HEK293T (cell line): Measurements from ENCODE around the gene MARK2.

Source experiments
- CTCF ChIA-PET: fragments of 350-600 bp; formaldehyde crosslinking; extraction: SDS; loops from one replicate; lab custom pipeline; 2021; ENCODE audit warnings: antibody characterized with exemption, inconsistent platforms; lab: Yijun Ruan, JAX
- POLR2A ChIA-PET: fragments of 350-600 bp; formaldehyde crosslinking; extraction: SDS; loops from one replicate; lab custom pipeline; 2020; ENCODE audit warnings: antibody characterized with exemption, inconsistent platforms; lab: Yijun Ruan, JAX
- DNase-seq: peaks from one replicate; pipeline ENCODE4 v3.0.0; 2012; ENCODE audit warnings: mixed read lengths; ENCODE audit errors: extremely low spot score
- ARNT ChIP-seq: fragments of 450-650 bp; IDR thresholded peaks from 2 replicates; pipeline ENCODE4 v1.6.1; 2017; ENCODE audit warnings: mild to moderate bottlenecking
- BHLHE40 ChIP-seq: fragments of 450-650 bp; IDR thresholded peaks from 2 replicates; pipeline ENCODE4 v1.6.1; 2016; ENCODE audit warnings: mild to moderate bottlenecking, moderate library complexity, borderline replicate concordance
- CTBP1 ChIP-seq: fragments of 450-650 bp; IDR thresholded peaks from 2 replicates; pipeline ENCODE4 v1.6.1; 2016; ENCODE audit warnings: borderline replicate concordance
- ELF4 ChIP-seq: fragments of 450-650 bp; IDR thresholded peaks from 2 replicates; pipeline ENCODE4 v1.6.1; 2017; ENCODE audit warnings: antibody characterized with exemption
- FOXA1 ChIP-seq: fragments of 450-650 bp; IDR thresholded peaks from 2 replicates; pipeline ENCODE4 v1.6.1; 2016; ENCODE audit warnings: mild to moderate bottlenecking
- FOXK2 ChIP-seq: fragments of 450-650 bp; IDR thresholded peaks from 2 replicates; pipeline ENCODE4 v1.6.1; 2016; ENCODE audit warnings: mild to moderate bottlenecking
- FOXM1 ChIP-seq: fragments of 450-650 bp; IDR thresholded peaks from 2 replicates; pipeline ENCODE4 v1.6.1; 2017; ENCODE audit warnings: mild to moderate bottlenecking, borderline replicate concordance
- HDGF ChIP-seq: fragments of 450-650 bp; IDR thresholded peaks from 2 replicates; pipeline ENCODE4 v1.6.1; 2017; ENCODE audit warnings: antibody characterized with exemption, borderline replicate concordance
- L3MBTL2 ChIP-seq: fragments of 450-650 bp; conservative IDR thresholded peaks from 2 replicates; pipeline ENCODE4 v1.6.1; 2016; ENCODE audit warnings: mild to moderate bottlenecking
- LEF1 ChIP-seq: fragments of 450-650 bp; IDR thresholded peaks from 2 replicates; pipeline ENCODE4 v1.6.1; 2017; ENCODE audit warnings: mild to moderate bottlenecking, borderline replicate concordance
- NFRKB ChIP-seq: fragments of 450-650 bp; IDR thresholded peaks from 2 replicates; pipeline ENCODE4 v1.6.1; 2016; ENCODE audit warnings: mild to moderate bottlenecking, moderate library complexity
- SP1 ChIP-seq: fragments of 450-650 bp; IDR thresholded peaks from 2 replicates; pipeline ENCODE4 v1.6.1; 2017
- SUZ12 ChIP-seq: fragments of 450-650 bp; IDR thresholded peaks from 2 replicates; pipeline ENCODE4 v1.6.1; 2016; ENCODE audit warnings: mild to moderate bottlenecking
- TARDBP ChIP-seq: fragments of 450-650 bp; IDR thresholded peaks from 2 replicates; pipeline ENCODE4 v1.6.1; 2016
- ZNF384 ChIP-seq: fragments of 450-650 bp; IDR thresholded peaks from 2 replicates; pipeline ENCODE4 v1.6.1; 2016
- TF ChIP-seq, protein P1 (sequence below): fragments of 450-650 bp; IDR thresholded peaks from 2 replicates; pipeline ENCODE4 v1.6.1; 2016

The MARK2 gene

DNA sequence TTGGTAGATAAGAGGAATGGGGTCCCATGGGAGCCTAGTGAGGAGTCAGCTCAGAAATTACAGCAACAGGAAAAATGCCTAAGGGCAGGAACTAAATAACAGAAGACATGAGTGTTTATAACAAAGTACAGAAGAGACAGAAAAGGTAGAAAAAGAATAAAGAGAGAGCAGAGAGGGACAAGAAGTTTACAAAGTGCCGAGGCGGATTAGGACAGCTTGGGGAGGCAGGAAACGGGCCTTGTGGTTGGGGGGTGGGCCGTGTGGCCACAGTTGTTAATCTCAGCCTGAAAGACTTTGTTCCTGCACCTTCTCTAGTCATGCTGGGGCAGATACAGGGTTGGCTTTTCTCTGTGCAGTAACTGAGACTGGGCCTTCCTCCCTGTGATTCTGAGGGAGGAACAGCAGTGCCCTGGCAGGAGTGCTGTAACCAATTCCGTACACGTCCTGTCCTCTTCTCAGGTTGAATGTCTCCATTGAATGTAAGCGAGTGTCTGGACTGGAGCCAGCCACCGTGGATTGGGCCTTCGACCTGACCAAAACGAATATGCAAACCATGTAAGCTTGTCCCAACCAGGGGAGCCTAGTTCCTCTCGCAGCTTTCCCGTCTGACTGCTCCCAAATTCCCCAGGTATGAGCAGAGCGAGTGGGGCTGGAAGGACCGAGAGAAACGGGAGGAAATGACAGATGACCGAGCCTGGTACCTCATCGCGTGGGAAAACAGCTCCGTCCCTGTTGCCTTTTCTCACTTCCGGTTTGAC, 113.0 kb downstream of the MARK2 start:
- TF ChIP-seq LEF1 (no peak), BHLHE40 (no peak), CTBP1 (no peak), L3MBTL2 (no peak), HDGF (no peak), ELF4 (no peak), ZNF384 (no peak), NFRKB (no peak), FOXA1 (no peak), TARDBP (no peak), SP1 (no peak), SUZ12 (no peak), ARNT (no peak), FOXK2 (no peak), FOXM1 (no peak)
- TF ChIP-seq, protein P1, sequence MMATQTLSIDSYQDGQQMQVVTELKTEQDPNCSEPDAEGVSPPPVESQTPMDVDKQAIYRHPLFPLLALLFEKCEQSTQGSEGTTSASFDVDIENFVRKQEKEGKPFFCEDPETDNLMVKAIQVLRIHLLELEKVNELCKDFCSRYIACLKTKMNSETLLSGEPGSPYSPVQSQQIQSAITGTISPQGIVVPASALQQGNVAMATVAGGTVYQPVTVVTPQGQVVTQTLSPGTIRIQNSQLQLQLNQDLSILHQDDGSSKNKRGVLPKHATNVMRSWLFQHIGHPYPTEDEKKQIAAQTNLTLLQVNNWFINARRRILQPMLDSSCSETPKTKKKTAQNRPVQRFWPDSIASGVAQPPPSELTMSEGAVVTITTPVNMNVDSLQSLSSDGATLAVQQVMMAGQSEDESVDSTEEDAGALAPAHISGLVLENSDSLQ = no peak

GRCh38 chr11:63952570-63952969, 113.7 kb downstream of the MARK2 start:
- POLR2A ChIA-PET = no interaction called here
- CTCF ChIA-PET = no interaction called here

More for the DNA sequence above, 113.0 kb downstream of the MARK2 start:
- no peak for DNase-seq
- POLR2A ChIA-PET = interaction anchor here (0.8 kb wide), 1 partner anchor 15 kb away, joined by 3 read pairs; no protein-coding TSS in a partner anchor
- CTCF ChIA-PET = interaction anchor here (0.7 kb wide), 1 partner anchor 18 kb away, joined by 3 read pairs; no protein-coding TSS in a partner anchor

GRCh38 chr11:63958008-63958407, 119.1 kb downstream of the MARK2 start:
- CTCF ChIA-PET = interaction anchor here (1.0 kb wide), 1 partner anchor 68 kb away, joined by 3 read pairs; no protein-coding TSS in a partner anchor
- no peak for DNase-seq

More at GRCh38 chr11:63952570-63952969, 113.7 kb downstream of the MARK2 start:
- DNase-seq = no peak
- TF ChIP-seq NFRKB (no peak), FOXM1 (no peak), HDGF (no peak), LEF1 (no peak), ARNT (no peak), SUZ12 (no peak), FOXA1 (no peak), ELF4 (no peak), SP1 (no peak)

More at GRCh38 chr11:63958008-63958407, 119.1 kb downstream of the MARK2 start:
- POLR2A ChIA-PET = interaction anchor here (1.1 to 1.4 kb wide), 2 partner anchors 12 to 17 kb away, joined by 4 to 6 read pairs; partner anchors contain the start of gene COX8A
- TF ChIP-seq CTBP1 (no peak), LEF1 (no peak), FOXK2 (no peak), ZNF384 (no peak), NFRKB (no peak), TARDBP (no peak), BHLHE40 (no peak), SP1 (no peak), SUZ12 (no peak), FOXA1 (no peak), L3MBTL2 (no peak), FOXM1 (no peak), HDGF (no peak)
- TF ChIP-seq, protein P1 = no peak
